Measurements from ENCODE around the gene C1orf21. TPM values are rescaled to one million over a fixed set of nuclear protein-coding genes. Genes with fewer than 3 reads are reported as not detected.

Gene C1orf21
- total RNA-seq, 1 donor from 2014 or later: 2.6 TPM

DNA sequence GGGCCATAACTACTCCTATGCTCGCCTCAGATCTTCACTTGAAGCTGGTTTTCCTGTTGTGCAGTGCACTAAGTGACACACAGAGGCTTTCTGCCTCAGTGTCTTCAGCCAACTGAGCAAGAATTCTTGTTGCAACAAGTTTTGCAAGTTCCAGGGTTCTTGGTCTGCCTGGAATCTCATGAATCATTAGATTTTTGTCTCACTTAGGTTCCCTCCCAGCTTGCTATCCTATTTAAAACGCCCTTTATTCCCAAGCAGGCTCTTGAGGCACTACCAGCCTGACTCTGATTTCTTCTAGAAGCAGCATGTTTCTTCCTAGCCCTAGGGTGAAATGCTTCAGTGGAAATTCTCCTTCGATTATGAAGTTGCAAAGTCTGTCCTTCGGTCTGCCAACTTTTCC lies 158.8 kb downstream of the C1orf21 start:
- no peak overlapping the region for H3K4me3 ChIP-seq (ENCODE audit: low read depth, low read length)
- TF ChIP-seq, protein P1, sequence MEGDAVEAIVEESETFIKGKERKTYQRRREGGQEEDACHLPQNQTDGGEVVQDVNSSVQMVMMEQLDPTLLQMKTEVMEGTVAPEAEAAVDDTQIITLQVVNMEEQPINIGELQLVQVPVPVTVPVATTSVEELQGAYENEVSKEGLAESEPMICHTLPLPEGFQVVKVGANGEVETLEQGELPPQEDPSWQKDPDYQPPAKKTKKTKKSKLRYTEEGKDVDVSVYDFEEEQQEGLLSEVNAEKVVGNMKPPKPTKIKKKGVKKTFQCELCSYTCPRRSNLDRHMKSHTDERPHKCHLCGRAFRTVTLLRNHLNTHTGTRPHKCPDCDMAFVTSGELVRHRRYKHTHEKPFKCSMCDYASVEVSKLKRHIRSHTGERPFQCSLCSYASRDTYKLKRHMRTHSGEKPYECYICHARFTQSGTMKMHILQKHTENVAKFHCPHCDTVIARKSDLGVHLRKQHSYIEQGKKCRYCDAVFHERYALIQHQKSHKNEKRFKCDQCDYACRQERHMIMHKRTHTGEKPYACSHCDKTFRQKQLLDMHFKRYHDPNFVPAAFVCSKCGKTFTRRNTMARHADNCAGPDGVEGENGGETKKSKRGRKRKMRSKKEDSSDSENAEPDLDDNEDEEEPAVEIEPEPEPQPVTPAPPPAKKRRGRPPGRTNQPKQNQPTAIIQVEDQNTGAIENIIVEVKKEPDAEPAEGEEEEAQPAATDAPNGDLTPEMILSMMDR (IDR thresholded peaks at IDR 0.05; ENCODE audit: insufficient read depth, low read length, poor library complexity, severe bottlenecking): no peak
- H3K27me3 ChIP-seq (ENCODE audit: control insufficient read depth, insufficient read depth, low read length): no peaks in the 10 kb centered on the region
- no peak for DNase-seq (ENCODE audit: low read depth)
- no peaks in the 10 kb centered on the region for H3K36me3 ChIP-seq (ENCODE audit: control insufficient read depth, insufficient read depth, low read length)

DNA sequence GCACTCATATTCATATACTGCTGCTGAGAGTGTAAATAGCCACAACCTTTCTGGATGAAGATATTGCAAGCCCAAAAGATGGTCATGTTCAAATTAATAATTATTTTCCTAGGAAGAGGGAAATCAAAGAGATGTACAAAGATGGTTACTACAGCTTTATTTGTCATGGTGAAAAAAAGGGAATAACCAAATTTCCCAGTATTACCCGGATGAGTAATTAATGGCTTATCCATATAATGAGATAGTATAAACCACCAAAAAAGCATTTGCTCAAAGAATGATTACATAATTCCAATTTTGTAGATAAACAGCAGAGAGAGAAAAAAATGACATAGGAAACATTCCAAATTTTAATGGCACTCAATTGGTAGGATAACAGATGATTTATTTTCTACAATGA lies 165.6 kb downstream of the C1orf21 start:
- TF ChIP-seq, protein P1 (IDR thresholded peaks at IDR 0.05; ENCODE audit: insufficient read depth, low read length, poor library complexity, severe bottlenecking): no peak
- no peak overlapping the region for H3K4me3 ChIP-seq (ENCODE audit: low read depth, low read length)
- H3K27me3 ChIP-seq (ENCODE audit: control insufficient read depth, insufficient read depth, low read length): no peaks in the 10 kb centered on the region
- DNase-seq (ENCODE audit: low read depth): no peak
- H3K36me3 ChIP-seq (ENCODE audit: control insufficient read depth, insufficient read depth, low read length): no peaks in the 10 kb centered on the region

DNA sequence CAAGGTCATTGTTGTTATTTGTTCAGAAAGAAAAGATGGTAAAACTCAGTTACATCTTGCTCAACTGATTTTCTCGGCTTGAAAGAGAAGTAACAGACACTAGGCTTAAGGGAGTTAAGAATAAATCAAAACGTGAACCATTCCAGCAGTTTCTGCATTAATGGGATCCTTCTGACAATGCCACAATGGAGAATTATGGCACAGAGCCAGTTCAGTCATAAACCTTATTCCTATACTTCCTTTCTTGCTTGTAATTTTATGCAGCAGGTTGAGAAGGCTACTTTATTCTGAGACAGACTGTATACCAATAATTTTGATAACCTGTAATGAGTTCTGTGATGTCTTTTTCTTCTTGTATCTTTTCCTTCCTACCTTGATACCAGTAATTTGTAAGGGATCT lies 167.0 kb downstream of the C1orf21 start:
- TF ChIP-seq, protein P1 (IDR thresholded peaks at IDR 0.05; ENCODE audit: insufficient read depth, low read length, poor library complexity, severe bottlenecking): no peak
- DNase-seq (ENCODE audit: low read depth): no peak
- Histone ChIP-seq H3K36me3 (ENCODE audit: control insufficient read depth, insufficient read depth, low read length) (no peaks in the 10 kb centered on the region), H3K4me3 (ENCODE audit: low read depth, low read length) (no peak overlapping the region), H3K27me3 (ENCODE audit: control insufficient read depth, insufficient read depth, low read length) (no peaks in the 10 kb centered on the region)

DNA sequence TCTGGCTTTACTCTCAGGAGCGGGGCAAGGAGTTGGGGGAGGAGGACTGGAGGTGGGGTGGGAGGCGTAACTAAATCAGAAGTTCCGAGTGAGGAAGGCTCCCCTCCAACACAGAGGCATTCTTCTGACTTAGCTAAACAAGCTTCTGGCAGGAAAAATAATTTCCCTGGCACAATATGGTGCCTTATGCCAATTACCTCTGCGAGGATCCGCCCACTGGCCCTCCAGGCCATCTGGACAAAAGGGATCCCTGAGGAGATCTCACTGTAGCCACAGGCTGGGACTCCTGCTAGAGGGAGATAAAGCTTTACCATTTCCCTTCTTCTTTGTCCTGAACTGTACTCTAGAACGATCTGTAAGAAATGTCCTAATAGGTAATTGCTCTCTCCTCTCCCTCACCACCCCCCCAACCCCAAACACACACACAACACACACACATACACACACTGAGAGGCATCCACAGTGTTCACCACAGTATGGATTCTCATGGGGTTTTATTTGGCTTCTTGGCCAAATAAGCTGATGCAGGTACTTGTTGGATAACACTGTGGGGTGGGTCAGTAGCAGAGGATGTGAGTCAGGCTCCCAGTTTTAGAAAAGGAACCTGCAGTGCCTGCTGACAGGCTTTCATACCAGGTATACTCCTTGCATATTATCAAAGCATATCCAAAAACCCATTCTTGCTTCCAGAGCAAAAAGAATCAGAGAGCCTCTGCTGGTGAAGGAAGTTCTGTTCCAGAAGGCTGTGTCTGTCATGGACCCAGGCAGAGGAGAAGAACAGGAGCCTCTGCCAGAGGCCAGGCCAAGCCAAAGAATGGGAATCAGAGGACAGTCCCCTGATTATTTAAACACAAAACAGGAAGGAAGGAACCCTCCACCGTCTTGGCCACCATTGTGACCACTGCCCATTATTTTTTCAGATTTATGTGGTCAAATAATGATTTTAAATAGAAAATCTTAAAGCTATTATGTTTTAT lies 169.1 kb downstream of the C1orf21 start:
- TF ChIP-seq, protein P1 (IDR thresholded peaks at IDR 0.05; ENCODE audit: insufficient read depth, low read length, poor library complexity, severe bottlenecking): no peak
- DNase-seq (ENCODE audit: low read depth): no peak
- H3K36me3 ChIP-seq (ENCODE audit: control insufficient read depth, insufficient read depth, low read length): no peaks in the 10 kb centered on the region
- H3K4me3 ChIP-seq (ENCODE audit: low read depth, low read length): no peak overlapping the region
- H3K27me3 ChIP-seq (ENCODE audit: control insufficient read depth, insufficient read depth, low read length): no peaks in the 10 kb centered on the region

DNA sequence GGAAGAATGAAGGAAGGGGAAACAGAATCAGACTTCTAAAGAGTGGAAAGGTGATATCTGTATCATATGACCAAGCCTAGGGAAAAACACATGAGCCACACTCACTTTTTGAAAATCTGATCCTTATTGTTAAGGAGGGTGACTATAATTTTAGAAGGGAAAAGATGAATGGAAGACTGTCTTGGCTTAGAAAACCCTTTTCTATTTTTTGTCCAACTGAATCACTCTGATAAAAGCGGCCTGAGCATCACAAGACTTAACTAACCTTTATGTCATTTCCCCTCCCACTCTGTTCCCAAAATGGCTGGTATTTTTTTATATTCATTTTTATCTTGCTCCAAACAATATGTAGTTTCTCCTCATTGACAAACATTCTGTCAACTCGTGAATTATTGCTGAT lies 169.8 kb downstream of the C1orf21 start:
- Histone ChIP-seq H3K36me3 (ENCODE audit: control insufficient read depth, insufficient read depth, low read length) (no peaks in the 10 kb centered on the region), H3K27me3 (ENCODE audit: control insufficient read depth, insufficient read depth, low read length) (no peaks in the 10 kb centered on the region), H3K4me3 (ENCODE audit: low read depth, low read length) (no peak overlapping the region)
- TF ChIP-seq, protein P1 (IDR thresholded peaks at IDR 0.05; ENCODE audit: insufficient read depth, low read length, poor library complexity, severe bottlenecking): no peak
- DNase-seq (ENCODE audit: low read depth): no peak
